Measurements from ENCODE around the gene CXCL12. TPM values are rescaled to one million over a fixed set of nuclear protein-coding genes. Genes with fewer than 3 reads are reported as not detected.

Gene CXCL12
- total and polyA plus RNA-seq, 2 donors (not counting 3 experiments of a cell fraction or from before 2014, with no cell fraction given) = 0.35 to 1.4 TPM

DNA sequence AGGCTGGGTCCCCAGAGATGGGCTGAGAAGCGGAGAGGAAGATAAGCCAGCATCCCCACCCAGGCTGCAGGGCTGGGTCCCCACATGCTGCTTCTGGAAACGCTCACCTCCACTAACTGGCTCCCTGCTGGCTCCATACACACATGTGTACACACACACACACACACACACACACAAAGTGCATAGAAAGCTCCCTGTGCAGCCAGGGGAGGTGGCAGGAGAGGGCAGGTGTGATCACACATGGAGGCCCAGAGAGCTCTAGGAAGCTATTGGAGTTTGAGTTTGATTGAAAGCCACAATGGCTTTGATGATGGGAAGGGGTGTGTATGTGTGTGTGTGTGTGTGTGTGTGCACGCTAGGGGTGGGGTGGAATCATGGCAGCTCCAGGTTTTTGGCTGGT lies 29.3 kb downstream of the CXCL12 start:
- H3K27ac ChIP-seq (ENCODE audit: insufficient read depth, low read depth, low read length) = no peak overlapping the region
- no peaks in the 10 kb centered on the region for H3K9me3 ChIP-seq (replicated peaks; ENCODE audit: control insufficient read depth, insufficient read depth, low read length)
- H3K4me3 ChIP-seq (replicated peaks in 1 of 3; ENCODE audit: insufficient read depth in 1 of 3, low read depth in 1 of 3, low read length in 3 of 3) = no peak overlapping the region
- intact Hi-C loops (cut with micrococcal nuclease) (no loop called here), dilution Hi-C loops (cut with MboI; ENCODE audit: extremely low pct_ligation_motif_present, low sequenced_read_pairs) (no loop called here)
- H3K4me2 ChIP-seq (ENCODE audit: insufficient read depth, low read length) = no peak overlapping the region
- ChIA-PET CTCF (no interaction called here), POLR2A (no interaction called here)
- no peaks in the 10 kb centered on the region for H3K36me3 ChIP-seq (ENCODE audit: control insufficient read depth in 2 of 2, extremely low read depth in 1 of 2, insufficient read depth in 2 of 2, low read length in 2 of 2)
- no peak overlapping the region for H3K9ac ChIP-seq (replicated peaks; ENCODE audit: extremely low read depth, insufficient read depth, low read length)
- FAIRE-seq (no peak), DNase-seq (ENCODE audit: low read depth, low spot score) (no peak)
- H3K4me1 ChIP-seq (ENCODE audit: control insufficient read depth, extremely low read depth, insufficient read depth, low read length) = no peaks in the 10 kb centered on the region
- no TSS peak for BruUV-seq (replicated peaks)
- no peak overlapping the region for H2AFZ ChIP-seq (ENCODE audit: low read depth, low read length)
- TF ChIP-seq EZH2 (IDR thresholded peaks at IDR 0.05; ENCODE audit: borderline replicate concordance, low read depth, low read length, severe bottlenecking) (no peak), FOS (IDR thresholded peaks at IDR 0.05; ENCODE audit: borderline replicate concordance, insufficient read depth, low read length) (no peak), MYC (IDR thresholded peaks at IDR 0.05; ENCODE audit: low read depth, low read length) (no peak), JUN (IDR thresholded peaks at IDR 0.05; ENCODE audit: borderline replicate concordance, insufficient read depth, insufficient read length, low read depth) (no peak), POLR2AphosphoS5 (IDR thresholded peaks at IDR 0.05; ENCODE audit: insufficient read depth, low read depth, low read length) (no peak), GATA2 (IDR thresholded peaks at IDR 0.05; ENCODE audit: insufficient read depth, insufficient read length, low read depth, low read length) (no peak), POLR2A (IDR thresholded peaks at IDR 0.05; ENCODE audit: low read depth, low read length) (no peak)
- TF ChIP-seq, protein P1, sequence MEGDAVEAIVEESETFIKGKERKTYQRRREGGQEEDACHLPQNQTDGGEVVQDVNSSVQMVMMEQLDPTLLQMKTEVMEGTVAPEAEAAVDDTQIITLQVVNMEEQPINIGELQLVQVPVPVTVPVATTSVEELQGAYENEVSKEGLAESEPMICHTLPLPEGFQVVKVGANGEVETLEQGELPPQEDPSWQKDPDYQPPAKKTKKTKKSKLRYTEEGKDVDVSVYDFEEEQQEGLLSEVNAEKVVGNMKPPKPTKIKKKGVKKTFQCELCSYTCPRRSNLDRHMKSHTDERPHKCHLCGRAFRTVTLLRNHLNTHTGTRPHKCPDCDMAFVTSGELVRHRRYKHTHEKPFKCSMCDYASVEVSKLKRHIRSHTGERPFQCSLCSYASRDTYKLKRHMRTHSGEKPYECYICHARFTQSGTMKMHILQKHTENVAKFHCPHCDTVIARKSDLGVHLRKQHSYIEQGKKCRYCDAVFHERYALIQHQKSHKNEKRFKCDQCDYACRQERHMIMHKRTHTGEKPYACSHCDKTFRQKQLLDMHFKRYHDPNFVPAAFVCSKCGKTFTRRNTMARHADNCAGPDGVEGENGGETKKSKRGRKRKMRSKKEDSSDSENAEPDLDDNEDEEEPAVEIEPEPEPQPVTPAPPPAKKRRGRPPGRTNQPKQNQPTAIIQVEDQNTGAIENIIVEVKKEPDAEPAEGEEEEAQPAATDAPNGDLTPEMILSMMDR (IDR thresholded peaks at IDR 0.05; ENCODE audit: extremely low read depth in 1 of 2, insufficient read depth in 1 of 2, low read depth in 1 of 2, low read length in 2 of 2) = no peak
- TF ChIP-seq, protein P2, sequence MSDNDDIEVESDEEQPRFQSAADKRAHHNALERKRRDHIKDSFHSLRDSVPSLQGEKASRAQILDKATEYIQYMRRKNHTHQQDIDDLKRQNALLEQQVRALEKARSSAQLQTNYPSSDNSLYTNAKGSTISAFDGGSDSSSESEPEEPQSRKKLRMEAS (IDR thresholded peaks at IDR 0.05; ENCODE audit: insufficient read depth, insufficient read length) = no peak
- no peaks in the 10 kb centered on the region for H3K79me2 ChIP-seq (ENCODE audit: control insufficient read depth, insufficient read depth, low read length)
- no peaks in the 10 kb centered on the region for H4K20me1 ChIP-seq (replicated peaks; ENCODE audit: control insufficient read depth, extremely low read depth, insufficient read depth, low read length)
- no peaks in the 10 kb centered on the region for H3K27me3 ChIP-seq (ENCODE audit: control insufficient read depth in 2 of 2, insufficient read depth in 2 of 2, low read length in 2 of 2)
- no peaks in the 10 kb centered on the region for H3K9me1 ChIP-seq (replicated peaks; ENCODE audit: control insufficient read depth, extremely low read depth, insufficient read depth, low read length)

Measured in endothelial cell of umbilical vein (primary cell).